Adrenal gland (tissue), 12 donors: ENCODE measurements around the gene TRIM66. TPM values are rescaled to one million over a fixed set of nuclear protein-coding genes. Genes with fewer than 3 reads are reported as not detected.

Source experiments
- DNase-seq, 7 donors: peaks; one replicate each; pipeline ENCODE4 v3.0.0-alpha.2; 2019 to 2020
- H3K27ac ChIP-seq, 5 donors: fragments of 200-600 bp; sonication (generic) in 4 of 5; 1 replicate in 3 of 5; 2 replicates in 2 of 5; pipeline versions ENCODE4 v1.5.1 to v1.8.0; 2016 to 2020; ENCODE audit warnings: mild to moderate bottlenecking in 1 of 5
- H3K27me3 ChIP-seq: fragments of 200-600 bp; 2 replicates; pipeline ENCODE4 v1.8.0; 2021
- H3K36me3 ChIP-seq, 2 donors: fragments of 200-600 bp; replicated peaks in 1 of 2; 1 replicate in 1 of 2; 2 replicates in 1 of 2; pipeline versions ENCODE4 v1.5.1 to v1.8.0; 2018 to 2022
- H3K4me1 ChIP-seq, 2 donors: fragments of 200-600 bp; replicated peaks in 1 of 2; 1 replicate in 1 of 2; 2 replicates in 1 of 2; pipeline versions ENCODE4 v1.5.1 to v1.8.0; 2018 to 2021
- H3K4me3 ChIP-seq, 4 donors: fragments of 200-600 bp; sonication (generic) in 3 of 4; one replicate each; pipeline ENCODE4 v1.5.1; 2016 to 2018
- H3K9me3 ChIP-seq, 3 donors: fragments of 200-600 bp; sonication (generic) in 1 of 3; replicated peaks in 1 of 3; 1 replicate in 2 of 3; 2 replicates in 1 of 3; pipeline versions ENCODE4 v1.5.1 to v1.8.0; 2016 to 2021
- CTCF ChIP-seq, 6 experiments: fragments of 450-650 bp in 4 of 6; fragments of 200-600 bp in 2 of 6; sonication (generic) in 1 of 6; IDR thresholded peaks; 1 replicate in 5 of 6; 2 replicates in 1 of 6; pipeline versions ENCODE4 v1.5.1 to v1.8.0; 2016 to 2021; ENCODE audit warnings: antibody characterized with exemption in 6 of 6, mild to moderate bottlenecking in 2 of 6, moderate library complexity in 1 of 6
- POLR2A ChIP-seq, 2 donors: fragments of 450-650 bp; IDR thresholded peaks; one replicate each; pipeline ENCODE4 v1.6.1; 2017; ENCODE audit warnings: antibody characterized with exemption in 2 of 2, mild to moderate bottlenecking in 2 of 2, moderate library complexity in 1 of 2
- WGBS, 4 donors: extraction: QIAGEN DNeasy Blood & Tissue Kit in 2 of 4; methylation state at CpG; one replicate each; pipeline versions ENCODE4 v1.1.5 to v1.1.7; 2013 to 2017; 5-methylcytosine and 5-hydroxymethylcytosine counted together
- intact Hi-C, 2 donors: fragments of 100-400 bp; cut with DNase I; formaldehyde crosslinking; loops; one replicate each; pipeline versions ENCODE4 v1.14.1 to v1.15.0; 2022 to 2023
- polyA plus RNA-seq, 3 donors: library from polyadenylated mRNA; stranded (reverse); fragments of 200-250 nt in 2 of 3; fragments of 350-450 nt in 1 of 3; fragmentation: Illumina TruSeq in 1 of 3; extraction: RNeasy Lipid Tissue Mini Kit (QIAGEN cat#74804) in 1 of 3; gene quantifications; one replicate each; pipeline ENCODE4 v1.2.3, GENCODE V29; 2013 to 2014
- total RNA-seq, 9 donors: library from RNA; depleted of rRNA in 4 of 9; stranded (reverse); fragments of >200 nt in 4 of 9; fragments of 120-200 nt in 1 of 9; fragmentation: NEBNext Ultra II Directional in 1 of 9; extraction: Animal tissue kit (Norgen Biotek cat#: 25700) in 1 of 9; gene quantifications; one replicate each; pipeline versions ENCODE4 v1.1.0 to v1.2.4, GENCODE V29; 2013 to 2023
- donor health status: healthy with polysubstance abuse.
- donor health status: Bipolar disorder and iron deficiency.
- donor health status: DM: yes; HTN: yes; CAD: no.
- donor health status: DM: no; HTN: no; CAD: no.
- donor health status: DM: no; HTN: no; CAD: no.
- donor health status: DM: yes; HTN: yes; CAD: no.

The TRIM66 gene
- total and polyA plus RNA-seq, 12 donors = 3.6 to 18.4 (median 8.3) TPM

- Histone ChIP-seq H3K27me3 (no peaks in the 10 kb centered on the region), H3K36me3 (peaks cover 0 to 40% of the 10 kb centered on the region in 2 donors), H3K27ac (no peak overlapping the region), H3K9me3 (no peaks in the 10 kb centered on the region), H3K4me3 (no peak overlapping the region), H3K4me1 (no peaks in the 10 kb centered on the region)
- WGBS, 4 donors = 81 to 100% (median 89%) methylated on average over 2 of the region's 2 CpGs
- intact Hi-C loops = no loop called here
- DNase-seq = no peak
- no peak for TF ChIP-seq CTCF (IDR thresholded peaks at IDR 0.05)
- no peak for TF ChIP-seq POLR2A (IDR thresholded peaks at IDR 0.05)
Measured at GRCh38 chr11:8624698-8625097, 57.8 kb downstream of the TRIM66 start.

- H3K4me1 ChIP-seq = no peaks in the 10 kb centered on the region
- no peaks in the 10 kb centered on the region for H3K9me3 ChIP-seq
- no peak overlapping the region for H3K27ac ChIP-seq
- H3K4me3 ChIP-seq = no peak overlapping the region
- TF ChIP-seq CTCF (IDR thresholded peaks at IDR 0.05) = no peak
- no peak for TF ChIP-seq POLR2A (IDR thresholded peaks at IDR 0.05)
- no peak for DNase-seq
- H3K27me3 ChIP-seq = no peaks in the 10 kb centered on the region
- 53 to 100% (median 74%) methylated on average over 1 to 4 of the region's 4 CpGs for WGBS, 4 donors
- intact Hi-C loops = no loop called here
- peaks cover 0 to 59% of the 10 kb centered on the region in 2 donors for H3K36me3 ChIP-seq
Measured at GRCh38 chr11:8621147-8621546, 61.3 kb downstream of the TRIM66 start.

GRCh38 chr11:8617063-8617462 lies 65.4 kb downstream of the TRIM66 start:
- peak in 1 of 7 donors; percentile 23 for DNase-seq
- Histone ChIP-seq H3K4me3 (no peak overlapping the region), H3K36me3 (peaks cover 0 to 36% of the 10 kb centered on the region in 2 donors), H3K27me3 (no peaks in the 10 kb centered on the region), H3K9me3 (no peaks in the 10 kb centered on the region), H3K27ac (no peak overlapping the region), H3K4me1 (no peaks in the 10 kb centered on the region)
- TF ChIP-seq CTCF (IDR thresholded peaks at IDR 0.05) (no peak), POLR2A (IDR thresholded peaks at IDR 0.05) (no peak)
- WGBS, 4 donors = 86 to 94% (median 91%) methylated on average over 2 of the region's 2 CpGs
- intact Hi-C loops = no loop called here

GRCh38 chr11:8615291-8616032 lies 67.0 kb downstream of the TRIM66 start:
- Histone ChIP-seq H3K36me3 (peaks cover 0 to 23% of the 10 kb centered on the region in 2 donors), H3K27me3 (no peaks in the 10 kb centered on the region), H3K9me3 (no peaks in the 10 kb centered on the region), H3K4me3 (no peak overlapping the region), H3K27ac (no peak overlapping the region), H3K4me1 (no peaks in the 10 kb centered on the region)
- intact Hi-C loops = no loop called here
- TF ChIP-seq CTCF (IDR thresholded peaks at IDR 0.05) (no peak), POLR2A (IDR thresholded peaks at IDR 0.05) (no peak)
- no peak for DNase-seq
- 69 to 83% (median 74%) methylated on average over 2 to 4 of the region's 4 CpGs for WGBS, 4 donors
